SK-N-SH (cell line): ENCODE results near the gene LHFPL5.

Experiments used
- CHD2 ChIP-seq: fragments of 150-350 bp; IDR thresholded peaks from 2 replicates; pipeline ENCODE4 v1.6.1; 2018; ENCODE audit warnings: low read length; ENCODE audit not compliant: partially characterized antibody
- CTCF ChIP-seq: fragments of 200-600 bp; sonication (generic); IDR thresholded peaks from 2 replicates; pipeline ENCODE4 v1.6.1; 2017; ENCODE audit warnings: antibody characterized with exemption, mild to moderate bottlenecking, moderate library complexity
- EP300 ChIP-seq, 2 experiments: IDR thresholded peaks; 2 replicates each; pipeline versions ENCODE4 v1.4.0 to v1.6.1; 2012; ENCODE audit warnings: borderline replicate concordance in 1 of 2, low read depth in 1 of 2, low read length in 1 of 2
- EZH2phosphoT487 ChIP-seq: fragments of 200-600 bp; sonication (generic); IDR thresholded peaks from 2 replicates; pipeline ENCODE4 v1.6.1; 2017; ENCODE audit warnings: low read depth, mixed run types, mild to moderate bottlenecking, antibody characterized with exemption, moderate library complexity, borderline replicate concordance
- FOSL2 ChIP-seq: IDR thresholded peaks from 2 replicates; pipeline ENCODE4 v1.4.0; 2012; ENCODE audit warnings: low read depth, mild to moderate bottlenecking, moderate library complexity, borderline replicate concordance
- FOXM1 ChIP-seq: IDR thresholded peaks from 2 replicates; pipeline ENCODE4 v1.4.0; 2012; ENCODE audit warnings: low read depth, mild to moderate bottlenecking
- POLR2AphosphoS5 ChIP-seq: IDR thresholded peaks from 2 replicates; pipeline ENCODE4 v1.6.1; 2012; ENCODE audit warnings: low read depth, low read length
- RFX5 ChIP-seq: IDR thresholded peaks from 2 replicates; pipeline ENCODE4 v1.6.1; 2012; ENCODE audit warnings: mild to moderate bottlenecking, improper control_type of control experiment, low read length
- SIN3A ChIP-seq: IDR thresholded peaks from 2 replicates; pipeline ENCODE4 v1.6.1; 2012; ENCODE audit warnings: low read depth, mild to moderate bottlenecking, low read length, moderate library complexity, borderline replicate concordance
- TF ChIP-seq, protein P1 (sequence below): fragments of 150-350 bp; IDR thresholded peaks from 2 replicates; pipeline ENCODE4 v1.6.1; 2016; ENCODE audit warnings: mild to moderate bottlenecking, low read depth, low read length
- TF ChIP-seq, protein P2 (sequence below): fragments of 150-350 bp; IDR thresholded peaks from 2 replicates; pipeline ENCODE4 v1.6.1; 2017; ENCODE audit warnings: antibody characterized with exemption, low read length, low read depth, borderline replicate concordance

GRCh38 chr6:35777356-35778102 is 27.6 kb upstream of the LHFPL5 start:
- no peak for TF ChIP-seq CTCF
- TF ChIP-seq POLR2AphosphoS5: no peak
- TF ChIP-seq FOSL2: no peak
- TF ChIP-seq FOXM1: no peak
- TF ChIP-seq, protein P1, sequence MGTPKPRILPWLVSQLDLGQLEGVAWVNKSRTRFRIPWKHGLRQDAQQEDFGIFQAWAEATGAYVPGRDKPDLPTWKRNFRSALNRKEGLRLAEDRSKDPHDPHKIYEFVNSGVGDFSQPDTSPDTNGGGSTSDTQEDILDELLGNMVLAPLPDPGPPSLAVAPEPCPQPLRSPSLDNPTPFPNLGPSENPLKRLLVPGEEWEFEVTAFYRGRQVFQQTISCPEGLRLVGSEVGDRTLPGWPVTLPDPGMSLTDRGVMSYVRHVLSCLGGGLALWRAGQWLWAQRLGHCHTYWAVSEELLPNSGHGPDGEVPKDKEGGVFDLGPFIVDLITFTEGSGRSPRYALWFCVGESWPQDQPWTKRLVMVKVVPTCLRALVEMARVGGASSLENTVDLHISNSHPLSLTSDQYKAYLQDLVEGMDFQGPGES: no peak
- no peak for TF ChIP-seq CHD2
- no peak for TF ChIP-seq SIN3A
- no peak for TF ChIP-seq EZH2phosphoT487
- TF ChIP-seq, protein P2, sequence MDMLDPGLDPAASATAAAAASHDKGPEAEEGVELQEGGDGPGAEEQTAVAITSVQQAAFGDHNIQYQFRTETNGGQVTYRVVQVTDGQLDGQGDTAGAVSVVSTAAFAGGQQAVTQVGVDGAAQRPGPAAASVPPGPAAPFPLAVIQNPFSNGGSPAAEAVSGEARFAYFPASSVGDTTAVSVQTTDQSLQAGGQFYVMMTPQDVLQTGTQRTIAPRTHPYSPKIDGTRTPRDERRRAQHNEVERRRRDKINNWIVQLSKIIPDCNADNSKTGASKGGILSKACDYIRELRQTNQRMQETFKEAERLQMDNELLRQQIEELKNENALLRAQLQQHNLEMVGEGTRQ: no peak
- TF ChIP-seq RFX5: no peak
- TF ChIP-seq EP300 (IDR thresholded peaks at IDR 0.05; ENCODE audit: borderline replicate concordance in 1 of 2, low read depth in 1 of 2, low read length in 1 of 2): no peak
